GM21447 (cell line): ENCODE measurements around the gene EBNA1BP2.
"Not testable (repeated sequence)": the region's sequence is repeated elsewhere in the genome, so short reads cannot be mapped to it uniquely, and the experiment has no call there.

Source experiments
- ATAC-seq: cut with Tn5 transposase; IDR thresholded peaks from one replicate; pipeline ENCODE4 v1.9.1; 2021; ENCODE audit not compliant: unreplicated experiment

The EBNA1BP2 gene, protein sequence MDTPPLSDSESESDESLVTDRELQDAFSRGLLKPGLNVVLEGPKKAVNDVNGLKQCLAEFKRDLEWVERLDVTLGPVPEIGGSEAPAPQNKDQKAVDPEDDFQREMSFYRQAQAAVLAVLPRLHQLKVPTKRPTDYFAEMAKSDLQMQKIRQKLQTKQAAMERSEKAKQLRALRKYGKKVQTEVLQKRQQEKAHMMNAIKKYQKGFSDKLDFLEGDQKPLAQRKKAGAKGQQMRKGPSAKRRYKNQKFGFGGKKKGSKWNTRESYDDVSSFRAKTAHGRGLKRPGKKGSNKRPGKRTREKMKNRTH

GRCh38 chr1:43171876-43172526, at the start of gene EBNA1BP2, which contains the start of gene CFAP57:
Gene EBNA1BP2, minus strand, starts transcription at chr1:43172290. Its CDS starts 172 bp downstream, at chr1:43172118.
Gene CFAP57, plus strand, starts transcription at chr1:43172330. Its CDS starts 424 bp downstream, at chr1:43172754.
- peak; percentile 91 for ATAC-seq

GRCh38 chr1:43221797-43222196, 49.7 kb upstream of the EBNA1BP2 start:
- no peak for ATAC-seq

- peak; percentile 76 for ATAC-seq
Measured at GRCh38 chr1:43220905-43221778, 49.1 kb upstream of the EBNA1BP2 start.

DNA sequence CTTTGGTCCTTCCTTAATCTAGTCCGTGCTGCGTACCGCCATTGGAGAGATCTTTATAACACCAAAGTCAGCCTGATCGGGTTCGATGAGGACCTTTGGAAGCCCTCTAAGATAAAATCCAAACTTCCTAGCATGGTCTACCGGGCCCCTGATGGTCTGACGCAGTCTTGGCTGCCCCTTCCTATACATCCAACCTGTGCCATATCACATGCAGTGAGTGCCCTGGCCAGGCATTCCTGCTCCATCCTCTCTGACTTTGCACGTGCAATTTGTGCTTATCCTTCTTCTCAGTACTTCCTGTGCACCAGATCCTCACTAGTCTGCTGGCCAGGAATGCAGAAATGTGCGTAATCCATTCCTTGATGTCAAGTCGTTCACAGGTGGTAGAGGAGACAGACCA, 45.7 kb upstream of the EBNA1BP2 start:
- ATAC-seq: no peak

GRCh38 chr1:43214501-43215444, 42.7 kb upstream of the EBNA1BP2 start:
- ATAC-seq: no peak

GRCh38 chr1:43208277-43208676, 36.2 kb upstream of the EBNA1BP2 start:
- not testable (repeated sequence) for ATAC-seq

DNA sequence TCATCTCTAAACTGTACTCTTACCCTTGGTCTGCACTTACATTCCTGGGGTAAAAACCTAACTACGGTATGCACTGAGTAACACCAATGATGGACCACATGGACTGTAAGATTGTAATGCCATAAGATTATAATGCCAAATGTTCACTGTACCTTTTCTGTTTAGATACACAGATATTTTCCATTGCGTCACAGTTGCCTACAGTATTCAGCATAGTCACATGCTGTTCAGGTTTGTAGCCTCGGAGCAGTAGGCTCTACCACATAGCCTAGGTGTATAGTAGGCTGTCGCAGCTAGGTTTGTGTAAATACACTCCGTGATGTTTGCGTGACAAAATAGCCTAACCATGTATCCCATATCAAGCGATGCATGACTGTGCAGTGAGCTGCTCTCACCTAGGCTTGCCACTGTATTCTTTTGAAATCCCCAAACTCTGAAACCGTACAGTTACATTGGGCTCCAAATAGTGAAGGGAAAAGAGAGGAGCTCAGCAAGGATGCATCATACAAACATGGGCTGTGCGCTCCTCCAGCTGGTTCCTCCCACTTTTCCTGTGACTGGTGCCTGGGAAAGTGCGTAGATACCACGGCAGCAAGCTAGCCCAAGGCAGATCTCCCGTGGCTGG, 35.3 kb upstream of the EBNA1BP2 start:
- ATAC-seq: no peak

DNA sequence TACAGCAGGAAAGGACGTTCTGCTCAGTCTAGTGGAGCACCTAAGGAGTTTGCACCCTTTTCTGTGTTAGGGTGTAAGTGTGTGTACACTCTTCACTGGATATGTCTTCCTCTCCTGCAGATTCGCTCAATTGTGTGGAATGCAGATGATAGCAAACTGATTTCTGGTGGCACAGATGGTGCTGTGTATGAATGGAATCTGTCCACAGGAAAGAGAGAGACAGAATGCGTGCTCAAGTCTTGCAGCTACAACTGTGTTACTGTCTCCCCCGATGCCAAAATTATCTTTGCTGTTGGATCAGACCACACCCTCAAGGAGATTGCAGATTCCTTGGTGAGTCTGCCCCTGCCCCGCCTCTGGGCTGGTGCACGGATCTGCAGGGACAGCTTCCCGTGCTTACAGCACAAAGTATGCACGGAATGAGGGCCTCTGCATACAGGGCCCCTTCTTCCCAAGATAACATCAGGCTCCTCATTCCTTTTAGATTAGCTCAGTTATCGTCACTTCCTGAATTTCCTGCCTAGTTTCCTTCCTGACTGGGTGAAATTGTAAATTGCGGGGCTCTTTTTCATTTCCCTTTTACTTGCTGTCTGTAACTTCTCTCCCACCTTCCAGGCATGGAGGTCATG, 34.6 kb upstream of the EBNA1BP2 start:
- no peak for ATAC-seq

DNA sequence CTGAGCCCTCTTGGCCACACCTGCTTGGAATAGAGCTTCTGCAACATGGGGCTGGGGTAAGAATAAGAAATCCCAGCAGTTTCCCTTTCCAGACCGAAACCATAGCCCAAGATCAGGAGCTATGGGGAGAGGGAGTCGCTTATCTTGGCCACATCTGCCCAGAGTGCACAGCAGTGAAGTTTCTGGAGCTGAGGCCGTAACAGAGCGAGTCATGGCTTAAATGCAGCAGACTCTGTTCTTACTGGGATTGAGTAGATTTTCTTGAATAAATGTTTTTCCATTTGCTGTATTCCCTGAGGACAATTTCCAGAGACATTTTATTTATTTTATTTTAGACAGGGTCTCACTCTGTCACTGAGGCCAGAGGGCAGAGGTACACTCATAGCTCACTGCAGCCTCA, 33.6 kb upstream of the EBNA1BP2 start:
- no peak for ATAC-seq

DNA sequence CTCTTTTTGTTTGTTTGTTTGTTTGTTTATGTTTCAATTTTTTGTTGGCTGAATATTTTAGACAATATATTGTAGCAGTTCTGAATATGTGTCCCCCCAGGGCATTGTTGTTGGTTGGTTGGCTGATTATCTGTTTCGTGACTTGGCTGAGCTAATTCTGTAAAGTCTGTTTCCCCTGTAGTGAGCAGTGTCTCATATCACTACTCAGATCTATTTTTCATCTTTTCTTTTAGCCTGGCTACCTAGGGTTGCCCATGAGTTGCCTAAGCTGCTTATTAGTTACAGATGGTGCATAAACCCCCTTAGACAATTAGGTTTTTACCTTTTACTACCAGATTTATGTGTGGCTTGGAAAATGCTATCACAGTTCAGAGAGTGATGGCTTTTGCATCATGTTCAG, 32.3 kb upstream of the EBNA1BP2 start:
- no peak for ATAC-seq

GRCh38 chr1:43203859-43204258, 31.8 kb upstream of the EBNA1BP2 start:
- ATAC-seq: no peak

- ATAC-seq: peak; percentile 89
Measured at GRCh38 chr1:43199093-43199726, 27.1 kb upstream of the EBNA1BP2 start.

GRCh38 chr1:43197343-43198127, 25.4 kb upstream of the EBNA1BP2 start:
- no peak for ATAC-seq

GRCh38 chr1:43194509-43194908, 22.4 kb upstream of the EBNA1BP2 start:
- no peak for ATAC-seq

- no peak for ATAC-seq
Measured at GRCh38 chr1:43188106-43188505, 16.0 kb upstream of the EBNA1BP2 start.

GRCh38 chr1:43184995-43185394, 12.9 kb upstream of the EBNA1BP2 start:
- ATAC-seq: no peak

- no peak for ATAC-seq
Measured at GRCh38 chr1:43184388-43184787, 12.3 kb upstream of the EBNA1BP2 start.

DNA sequence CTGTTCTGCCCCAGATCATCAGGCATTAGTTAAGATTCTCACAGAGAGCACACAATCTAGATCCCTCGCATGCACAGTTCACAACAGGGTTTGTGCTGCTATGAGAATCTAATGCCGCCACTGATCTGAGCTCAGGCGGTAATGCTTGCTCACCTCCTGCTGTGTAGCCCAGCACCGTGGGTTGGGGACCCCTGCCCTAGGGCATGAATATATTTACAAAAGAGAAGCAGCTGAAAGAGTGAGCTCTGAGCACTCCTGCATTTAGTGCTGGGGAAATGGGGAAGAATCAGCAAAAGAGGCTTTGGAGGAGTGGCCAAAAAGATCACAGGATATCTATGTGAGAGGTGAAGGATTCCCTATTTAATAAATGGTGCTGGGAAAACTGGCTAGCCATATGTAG, 5.6 kb upstream of the EBNA1BP2 start:
- no peak for ATAC-seq
